Globus pallidus (tissue), 1 donor: ENCODE measurements around the gene SMIM1.

Source experiments
- DNase-seq: peaks from one replicate; pipeline ENCODE4 v3.0.0-alpha.2; 2015; ENCODE audit warnings: low spot score

SMIM1 gene

DNA sequence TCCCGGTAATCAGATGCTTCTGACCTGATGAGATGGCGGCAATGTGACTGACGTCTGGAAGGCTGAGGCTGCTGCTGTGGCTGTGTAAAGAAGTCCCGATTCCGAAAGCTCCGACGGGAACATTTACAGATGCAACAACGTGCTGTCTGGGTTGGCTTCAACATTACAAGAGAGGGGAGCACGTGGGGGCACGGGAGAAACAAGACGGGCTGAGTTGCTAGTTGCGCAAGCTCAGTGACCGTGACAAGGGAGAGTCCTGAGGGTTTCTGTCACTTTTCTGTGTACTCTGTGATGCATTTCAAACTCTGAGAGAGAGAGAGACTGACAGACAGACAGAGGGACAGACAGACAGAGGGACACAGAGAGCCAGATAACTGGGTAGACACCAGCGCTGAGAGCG lies 49.4 kb downstream of the SMIM1 start:
- DNase-seq: no peak

- DNase-seq: no peak
Observed at GRCh38 chr1:3822421-3822820, 49.9 kb downstream of the SMIM1 start.

DNA sequence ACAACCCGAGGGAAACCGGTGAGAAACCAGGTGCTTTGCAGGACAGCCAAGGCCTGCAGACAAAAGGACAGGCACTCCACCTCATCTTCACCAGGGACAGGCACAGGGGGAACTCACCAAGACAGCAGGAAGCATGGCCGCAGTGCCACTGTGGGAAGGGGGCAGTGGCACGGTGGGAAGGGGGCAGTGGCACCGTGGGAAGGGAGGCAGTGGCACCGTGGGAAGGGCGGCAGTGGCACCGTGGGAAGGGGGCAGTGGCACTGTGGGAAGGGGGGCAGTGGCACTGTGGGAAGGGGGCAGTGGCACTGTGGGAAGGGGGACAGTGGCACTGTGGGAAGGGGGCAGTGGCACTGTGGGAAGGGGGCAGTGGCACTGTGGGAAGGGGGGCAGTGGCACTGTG lies 52.1 kb downstream of the SMIM1 start:
- no peak for DNase-seq

GRCh38 chr1:3825356-3825755 lies 52.8 kb downstream of the SMIM1 start:
- no peak for DNase-seq
